ENCODE measurements around the gene DHX32. TPM values are rescaled to one million over a fixed set of nuclear protein-coding genes. Genes with fewer than 3 reads are reported as not detected.
"Not testable (repeated sequence)": the region's sequence is repeated elsewhere in the genome, so short reads cannot be mapped to it uniquely, and the experiment has no call there.

The DHX32 gene
- polyA plus RNA-seq, 4 donors = 24.0 to 40.6 (median 28.0) TPM

- not testable (repeated sequence) for H3K4me1 ChIP-seq (ENCODE audit: control insufficient read depth in 3 of 3, insufficient read depth in 2 of 3, low read depth in 1 of 3, low read length in 2 of 3); H3K36me3 ChIP-seq (ENCODE audit: control insufficient read depth in 3 of 3, insufficient read depth in 2 of 3, low read depth in 1 of 3, low read length in 3 of 3); H3K27me3 ChIP-seq (ENCODE audit: control insufficient read depth in 3 of 3, insufficient read depth in 3 of 3, low read length in 3 of 3); H3K27ac ChIP-seq (ENCODE audit: low read depth in 1 of 3, low read length in 2 of 3); H3K4me3 ChIP-seq (ENCODE audit: low read depth in 1 of 3, low read length in 3 of 3); FAIRE-seq; H3K9me3 ChIP-seq (ENCODE audit: control insufficient read depth in 2 of 2, insufficient read depth in 1 of 2, low read depth in 1 of 2, low read length in 1 of 2); DNase-seq
- WGBS, 3 donors = 63 to 70% (median 67%) methylated on average over 5 of the region's 5 CpGs
Observed at GRCh38 chr10:125905069-125905994, 24.2 kb upstream of the DHX32 start.

DNA sequence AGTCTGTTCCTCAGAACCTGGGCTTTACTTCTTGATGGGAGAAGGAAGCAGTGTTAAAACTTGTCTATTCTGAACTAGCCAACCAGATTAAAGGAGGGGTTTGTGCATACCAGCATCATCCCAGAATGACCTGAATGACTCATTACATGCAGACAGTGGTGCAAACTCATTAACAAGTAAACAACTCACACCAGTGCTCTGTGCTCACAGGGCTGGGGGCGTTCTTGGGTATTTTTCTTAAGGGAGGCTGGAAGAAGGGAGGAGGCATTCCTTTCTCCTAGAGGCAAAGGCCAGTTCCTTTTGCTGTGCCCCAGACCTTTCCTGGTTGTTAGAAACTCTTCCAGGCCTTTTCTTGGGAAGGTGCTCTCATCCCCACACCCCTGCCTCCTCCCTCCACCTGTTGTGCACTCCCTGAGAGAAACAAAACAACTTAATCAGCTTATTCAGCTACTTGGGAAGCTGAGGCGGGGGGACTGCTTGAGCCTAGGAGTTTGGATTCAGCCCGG, 22.1 kb upstream of the DHX32 start:
- not testable (repeated sequence) for H3K27me3 ChIP-seq (ENCODE audit: control insufficient read depth in 3 of 3, insufficient read depth in 3 of 3, low read length in 3 of 3); H3K4me1 ChIP-seq (ENCODE audit: control insufficient read depth in 3 of 3, insufficient read depth in 2 of 3, low read depth in 1 of 3, low read length in 2 of 3); DNase-seq; H3K9me3 ChIP-seq (ENCODE audit: control insufficient read depth in 2 of 2, insufficient read depth in 1 of 2, low read depth in 1 of 2, low read length in 1 of 2); H3K36me3 ChIP-seq (ENCODE audit: control insufficient read depth in 3 of 3, insufficient read depth in 2 of 3, low read depth in 1 of 3, low read length in 3 of 3); H3K4me3 ChIP-seq (ENCODE audit: low read depth in 1 of 3, low read length in 3 of 3); FAIRE-seq; H3K27ac ChIP-seq (ENCODE audit: low read depth in 1 of 3, low read length in 2 of 3)
- 62 to 67% (median 63%) methylated on average over 3 of the region's 3 CpGs for WGBS, 3 donors

- not testable (repeated sequence) for H3K36me3 ChIP-seq (ENCODE audit: control insufficient read depth in 3 of 3, insufficient read depth in 2 of 3, low read depth in 1 of 3, low read length in 3 of 3); FAIRE-seq; H3K9me3 ChIP-seq (ENCODE audit: control insufficient read depth in 2 of 2, insufficient read depth in 1 of 2, low read depth in 1 of 2, low read length in 1 of 2); H3K4me1 ChIP-seq (ENCODE audit: control insufficient read depth in 3 of 3, insufficient read depth in 2 of 3, low read depth in 1 of 3, low read length in 2 of 3); DNase-seq; H3K27me3 ChIP-seq (ENCODE audit: control insufficient read depth in 3 of 3, insufficient read depth in 3 of 3, low read length in 3 of 3); H3K4me3 ChIP-seq (ENCODE audit: low read depth in 1 of 3, low read length in 3 of 3); H3K27ac ChIP-seq (ENCODE audit: low read depth in 1 of 3, low read length in 2 of 3)
- 32 to 68% (median 58%) methylated on average over 3 of the region's 3 CpGs for WGBS, 3 donors
Observed at GRCh38 chr10:125900963-125901362, 19.9 kb upstream of the DHX32 start.

DNA sequence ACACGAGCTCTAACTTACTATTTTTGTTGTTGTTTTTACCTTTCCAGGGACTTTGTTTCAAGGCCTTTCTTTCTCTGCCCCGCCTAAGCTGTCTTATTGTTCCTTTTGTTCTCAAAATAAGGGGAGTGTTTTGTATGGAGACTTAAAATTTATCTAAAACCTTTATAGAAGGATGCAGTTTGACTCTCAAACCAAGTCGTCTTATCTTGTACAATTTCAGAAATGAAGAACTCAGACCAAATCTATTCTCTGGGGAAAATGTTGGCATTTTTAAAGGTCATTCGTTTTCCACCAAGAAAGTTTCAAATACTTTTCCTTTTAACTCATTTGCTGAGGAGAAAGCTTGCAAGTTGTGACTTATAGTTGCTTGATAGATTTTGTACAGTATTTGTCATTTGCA, 16.2 kb upstream of the DHX32 start:
- not testable (repeated sequence) for DNase-seq; H3K4me3 ChIP-seq (ENCODE audit: low read depth in 1 of 3, low read length in 3 of 3); H3K9me3 ChIP-seq (ENCODE audit: control insufficient read depth in 2 of 2, insufficient read depth in 1 of 2, low read depth in 1 of 2, low read length in 1 of 2); H3K27me3 ChIP-seq (ENCODE audit: control insufficient read depth in 3 of 3, insufficient read depth in 3 of 3, low read length in 3 of 3); H3K4me1 ChIP-seq (ENCODE audit: control insufficient read depth in 3 of 3, insufficient read depth in 2 of 3, low read depth in 1 of 3, low read length in 2 of 3); H3K27ac ChIP-seq (ENCODE audit: low read depth in 1 of 3, low read length in 2 of 3); FAIRE-seq; H3K36me3 ChIP-seq (ENCODE audit: control insufficient read depth in 3 of 3, insufficient read depth in 2 of 3, low read depth in 1 of 3, low read length in 3 of 3)
- 23 to 38% (median 30%) methylated on average over 4 of the region's 4 CpGs for WGBS, 3 donors

GRCh38 chr10:125896088-125896934, 15.2 kb upstream of the DHX32 start, which contains the start of gene FANK1:
Gene FANK1, plus strand, starts transcription at chr10:125896564. Its CDS starts 79 bp downstream, at chr10:125896643.
- H3K27me3 ChIP-seq (ENCODE audit: control insufficient read depth in 3 of 3, insufficient read depth in 3 of 3, low read length in 3 of 3); FAIRE-seq; H3K9me3 ChIP-seq (ENCODE audit: control insufficient read depth in 2 of 2, insufficient read depth in 1 of 2, low read depth in 1 of 2, low read length in 1 of 2); H3K36me3 ChIP-seq (ENCODE audit: control insufficient read depth in 3 of 3, insufficient read depth in 2 of 3, low read depth in 1 of 3, low read length in 3 of 3); H3K4me1 ChIP-seq (ENCODE audit: control insufficient read depth in 3 of 3, insufficient read depth in 2 of 3, low read depth in 1 of 3, low read length in 2 of 3): not testable (repeated sequence)
- WGBS, 3 donors = 26 to 30% (median 27%) methylated on average over 99 to 106 of the region's 106 CpGs
- peak; percentile 86 to 96 for DNase-seq
- Histone ChIP-seq H3K4me3 (ENCODE audit: low read depth in 1 of 3, low read length in 3 of 3) (peak within 1 kb of the TSS; percentile 64 to 78 (median 78)), H3K27ac (ENCODE audit: low read depth in 1 of 3, low read length in 2 of 3) (peak within 1 kb of the TSS; percentile 56 to 93 (median 89))

GRCh38 chr10:125895130-125896087, 14.3 kb upstream of the DHX32 start:
- DNase-seq = peak; percentile 32 to 80
- not testable (repeated sequence) for H3K27me3 ChIP-seq (ENCODE audit: control insufficient read depth in 3 of 3, insufficient read depth in 3 of 3, low read length in 3 of 3); H3K4me1 ChIP-seq (ENCODE audit: control insufficient read depth in 3 of 3, insufficient read depth in 2 of 3, low read depth in 1 of 3, low read length in 2 of 3); H3K36me3 ChIP-seq (ENCODE audit: control insufficient read depth in 3 of 3, insufficient read depth in 2 of 3, low read depth in 1 of 3, low read length in 3 of 3); H3K9me3 ChIP-seq (ENCODE audit: control insufficient read depth in 2 of 2, insufficient read depth in 1 of 2, low read depth in 1 of 2, low read length in 1 of 2); FAIRE-seq
- Histone ChIP-seq H3K4me3 (ENCODE audit: low read depth in 1 of 3, low read length in 3 of 3) (peak overlapping the region; percentile 64 to 78 (median 67)), H3K27ac (ENCODE audit: low read depth in 1 of 3, low read length in 2 of 3) (peak overlapping the region; percentile 56 to 93 (median 89))
- WGBS, 3 donors = 29 to 32% (median 30%) methylated on average over 50 of the region's 50 CpGs

DNA sequence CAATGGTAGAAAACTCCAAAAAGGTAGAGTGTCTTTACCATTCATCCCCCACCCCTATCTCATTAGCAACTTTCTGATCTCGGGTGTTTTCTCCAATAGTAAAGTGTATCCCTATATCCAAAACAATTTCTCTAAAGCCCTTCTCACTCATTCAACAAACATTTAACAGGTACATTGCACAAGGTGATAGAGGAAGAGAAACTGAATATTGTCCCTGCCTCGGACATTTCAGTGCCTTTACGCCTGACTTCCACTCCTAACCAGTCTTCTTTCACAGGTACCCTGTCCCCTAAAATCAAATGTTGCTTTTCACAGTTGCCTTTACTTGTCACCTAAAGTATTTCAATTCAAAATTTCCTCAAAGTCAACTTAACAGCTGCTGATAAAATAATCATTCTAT, 13.1 kb upstream of the DHX32 start:
- FAIRE-seq; H3K36me3 ChIP-seq (ENCODE audit: control insufficient read depth in 3 of 3, insufficient read depth in 2 of 3, low read depth in 1 of 3, low read length in 3 of 3); H3K4me3 ChIP-seq (ENCODE audit: low read depth in 1 of 3, low read length in 3 of 3); H3K9me3 ChIP-seq (ENCODE audit: control insufficient read depth in 2 of 2, insufficient read depth in 1 of 2, low read depth in 1 of 2, low read length in 1 of 2); H3K27me3 ChIP-seq (ENCODE audit: control insufficient read depth in 3 of 3, insufficient read depth in 3 of 3, low read length in 3 of 3); DNase-seq; H3K4me1 ChIP-seq (ENCODE audit: control insufficient read depth in 3 of 3, insufficient read depth in 2 of 3, low read depth in 1 of 3, low read length in 2 of 3): not testable (repeated sequence)
- 25 to 53% (median 47%) methylated on average over 3 of the region's 3 CpGs for WGBS, 3 donors
- peak overlapping the region in 1 of 3 donors; percentile 42 for H3K27ac ChIP-seq (ENCODE audit: low read depth in 1 of 3, low read length in 2 of 3)
